Transverse colon (tissue), 3 donors: ENCODE results near the gene MRPL27.

ENCODE experiments used
- CTCF ChIP-seq, 5 experiments: fragments of 200-600 bp in 3 of 5; fragments of 450-650 bp in 2 of 5; sonication (generic) in 3 of 5; IDR thresholded peaks; 1 replicate in 2 of 5; 2 replicates in 3 of 5; pipeline ENCODE4 v1.5.1; 2016 to 2017; ENCODE audit warnings: antibody characterized with exemption in 5 of 5, inconsistent platforms in 3 of 5, mild to moderate bottlenecking in 2 of 5, moderate library complexity in 1 of 5
- EP300 ChIP-seq: sonication (generic); formaldehyde crosslinking; IDR thresholded peaks from one replicate; pipeline ENCODE4 v1.6.1; 2017; ENCODE audit warnings: antibody characterized with exemption, low read depth

GRCh38 chr17:50375858-50376538 lies 3.0 kb upstream of the MRPL27 start:
- TF ChIP-seq EP300 (no peak), CTCF (IDR thresholded peaks at IDR 0.05) (no peak)
